HL-60 (cell line): ENCODE data around the gene RELT.
A peak's percentile ranks its signal among the peaks of the same experiment; 100 is the strongest.

Experiments
- DNase-seq, 2 experiments: peaks; one replicate each; pipeline ENCODE4 v3.0.0-alpha.2; 2010 to 2020; ENCODE audit warnings: low read depth in 1 of 2, low spot score in 1 of 2
- H3K27ac ChIP-seq: fragments of 250-450 bp; sonication (Bioruptor Pico); replicated peaks from 2 replicates; pipeline ENCODE4 v1.5.1; 2020; ENCODE audit warnings: mild to moderate bottlenecking, moderate library complexity
- H3K27me3 ChIP-seq: fragments of 250-450 bp; sonication (Bioruptor Pico); 2 replicates; pipeline ENCODE4 v1.5.1; 2021; ENCODE audit warnings: mild to moderate bottlenecking, moderate library complexity; ENCODE audit not compliant: insufficient read depth, poor library complexity, severe bottlenecking
- H3K4me3 ChIP-seq: replicated peaks from 2 replicates; pipeline ENCODE4 v1.5.1; 2011; ENCODE audit warnings: mild to moderate bottlenecking, control low read depth, low read length; ENCODE audit not compliant: insufficient read depth
- CTCF ChIP-seq: IDR thresholded peaks from one replicate; pipeline ENCODE4 v1.5.1; 2011; ENCODE audit warnings: low read length, control low read depth, inconsistent platforms; ENCODE audit not compliant: insufficient read depth
- GABPA ChIP-seq: IDR thresholded peaks from 2 replicates; pipeline ENCODE4 v1.6.1; 2012; ENCODE audit warnings: low read depth
- POLR2AphosphoS5 ChIP-seq: IDR thresholded peaks from 2 replicates; pipeline ENCODE4 v1.6.1; 2012; ENCODE audit warnings: low read depth
- SPI1 ChIP-seq: IDR thresholded peaks from 2 replicates; pipeline ENCODE4 v1.6.1; 2012; ENCODE audit warnings: low read depth, mild to moderate bottlenecking, borderline replicate concordance
- TF ChIP-seq, protein P1 (sequence below): IDR thresholded peaks from 2 replicates; pipeline ENCODE4 v1.6.1; 2012; ENCODE audit warnings: low read depth; ENCODE audit not compliant: insufficient replicate concordance

Gene RELT

GRCh38 chr11:73333640-73334383 lies 42.4 kb upstream of the RELT start:
- H3K27ac ChIP-seq = no peak overlapping the region
- DNase-seq = no peak
- TF ChIP-seq CTCF (no peak), POLR2AphosphoS5 (no peak), GABPA (no peak), SPI1 (no peak)
- TF ChIP-seq, protein P1, sequence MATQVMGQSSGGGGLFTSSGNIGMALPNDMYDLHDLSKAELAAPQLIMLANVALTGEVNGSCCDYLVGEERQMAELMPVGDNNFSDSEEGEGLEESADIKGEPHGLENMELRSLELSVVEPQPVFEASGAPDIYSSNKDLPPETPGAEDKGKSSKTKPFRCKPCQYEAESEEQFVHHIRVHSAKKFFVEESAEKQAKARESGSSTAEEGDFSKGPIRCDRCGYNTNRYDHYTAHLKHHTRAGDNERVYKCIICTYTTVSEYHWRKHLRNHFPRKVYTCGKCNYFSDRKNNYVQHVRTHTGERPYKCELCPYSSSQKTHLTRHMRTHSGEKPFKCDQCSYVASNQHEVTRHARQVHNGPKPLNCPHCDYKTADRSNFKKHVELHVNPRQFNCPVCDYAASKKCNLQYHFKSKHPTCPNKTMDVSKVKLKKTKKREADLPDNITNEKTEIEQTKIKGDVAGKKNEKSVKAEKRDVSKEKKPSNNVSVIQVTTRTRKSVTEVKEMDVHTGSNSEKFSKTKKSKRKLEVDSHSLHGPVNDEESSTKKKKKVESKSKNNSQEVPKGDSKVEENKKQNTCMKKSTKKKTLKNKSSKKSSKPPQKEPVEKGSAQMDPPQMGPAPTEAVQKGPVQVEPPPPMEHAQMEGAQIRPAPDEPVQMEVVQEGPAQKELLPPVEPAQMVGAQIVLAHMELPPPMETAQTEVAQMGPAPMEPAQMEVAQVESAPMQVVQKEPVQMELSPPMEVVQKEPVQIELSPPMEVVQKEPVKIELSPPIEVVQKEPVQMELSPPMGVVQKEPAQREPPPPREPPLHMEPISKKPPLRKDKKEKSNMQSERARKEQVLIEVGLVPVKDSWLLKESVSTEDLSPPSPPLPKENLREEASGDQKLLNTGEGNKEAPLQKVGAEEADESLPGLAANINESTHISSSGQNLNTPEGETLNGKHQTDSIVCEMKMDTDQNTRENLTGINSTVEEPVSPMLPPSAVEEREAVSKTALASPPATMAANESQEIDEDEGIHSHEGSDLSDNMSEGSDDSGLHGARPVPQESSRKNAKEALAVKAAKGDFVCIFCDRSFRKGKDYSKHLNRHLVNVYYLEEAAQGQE = no peak
- no peak overlapping the region for H3K4me3 ChIP-seq
- no peaks in the 10 kb centered on the region for H3K27me3 ChIP-seq

DNA sequence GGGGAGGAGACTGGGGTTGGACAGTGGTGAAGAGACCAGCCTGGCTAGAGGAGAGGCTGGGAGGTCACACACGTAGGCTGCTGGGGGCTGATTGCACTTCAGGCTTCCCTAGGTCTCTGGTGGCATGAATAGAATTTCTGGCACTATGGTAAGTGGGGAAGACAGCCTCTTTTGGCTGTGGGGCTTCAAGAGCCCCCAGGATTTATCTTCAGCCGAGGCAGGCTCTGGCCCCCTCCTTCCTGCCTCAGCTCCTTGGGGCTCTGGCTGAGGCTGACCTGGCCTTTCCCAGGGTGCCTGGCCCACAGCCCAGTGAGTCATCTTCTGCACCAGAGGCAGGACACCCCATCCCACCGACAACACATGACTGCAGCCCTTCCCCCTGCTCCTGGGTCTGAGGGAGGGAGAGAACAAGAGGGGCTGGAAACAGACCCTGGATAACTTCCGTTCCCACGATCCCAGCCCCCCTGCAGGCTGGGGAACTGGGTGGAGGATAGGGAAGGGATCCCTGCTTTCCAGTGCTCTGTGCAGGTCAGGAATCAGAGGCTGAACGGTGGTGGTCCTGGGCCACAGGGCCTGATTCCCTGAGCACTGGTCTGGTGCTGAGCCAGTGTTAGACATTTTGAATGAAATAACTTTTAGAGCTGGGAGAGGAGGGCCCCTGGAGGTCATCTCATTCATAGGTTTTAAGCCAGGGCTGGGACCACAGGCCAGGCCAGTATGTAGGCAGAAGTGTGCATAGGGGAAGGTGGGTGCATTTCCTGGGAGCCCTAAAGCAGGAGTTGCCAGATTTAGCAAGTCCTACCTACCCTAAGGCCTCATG lies 41.6 kb upstream of the RELT start:
- H3K27me3 ChIP-seq = no peaks in the 10 kb centered on the region
- no peak overlapping the region for H3K4me3 ChIP-seq
- no peak for DNase-seq
- TF ChIP-seq, protein P1 = no peak
- TF ChIP-seq CTCF (no peak), POLR2AphosphoS5 (no peak)
- no peak overlapping the region for H3K27ac ChIP-seq

- TF ChIP-seq CTCF = peak; percentile 93
- TF ChIP-seq, protein P1 = no peak
- TF ChIP-seq POLR2AphosphoS5 = no peak
- peak; percentile 54; the same call in 1 of the 2 replicates for TF ChIP-seq SPI1
- TF ChIP-seq GABPA = no peak
- DNase-seq = peak in 1 of 2 experiments; percentile 80
- Histone ChIP-seq H3K27me3 (no peaks in the 10 kb centered on the region), H3K27ac (no peak overlapping the region), H3K4me3 (no peak overlapping the region)
Measured at GRCh38 chr11:73335204-73335923, 40.8 kb upstream of the RELT start.
